ENCODE measurements around the gene GAS7. TPM values are rescaled to one million over a fixed set of nuclear protein-coding genes. Genes with fewer than 3 reads are reported as not detected.
"Not testable (repeated sequence)": the region's sequence is repeated elsewhere in the genome, so short reads cannot be mapped to it uniquely, and the experiment has no call there.

The GAS7 gene
- total RNA-seq, 1 experiment from 2014 or later = 2.5 TPM

DNA sequence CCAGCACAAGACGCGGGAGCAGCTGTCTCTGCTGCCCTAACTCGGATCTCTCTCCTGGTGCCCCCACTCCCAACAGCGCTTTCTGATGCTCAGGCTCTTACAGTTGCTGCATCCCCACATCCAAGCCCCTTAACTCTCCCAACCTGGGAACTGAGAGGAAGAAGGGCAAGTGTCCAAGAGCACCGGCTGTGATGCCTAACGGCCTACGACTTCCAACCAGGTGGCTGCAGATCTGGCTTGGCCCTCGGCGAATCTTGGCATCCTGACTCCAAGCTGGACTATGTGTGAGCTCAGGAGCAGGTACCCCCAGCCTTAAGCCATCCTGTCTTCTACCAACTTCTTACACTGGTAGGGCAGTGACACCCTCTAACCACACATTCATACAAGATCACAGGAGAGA is 255.1 kb downstream of the GAS7 start:
- DNase-seq (ENCODE audit: low read depth) = no peak

DNA sequence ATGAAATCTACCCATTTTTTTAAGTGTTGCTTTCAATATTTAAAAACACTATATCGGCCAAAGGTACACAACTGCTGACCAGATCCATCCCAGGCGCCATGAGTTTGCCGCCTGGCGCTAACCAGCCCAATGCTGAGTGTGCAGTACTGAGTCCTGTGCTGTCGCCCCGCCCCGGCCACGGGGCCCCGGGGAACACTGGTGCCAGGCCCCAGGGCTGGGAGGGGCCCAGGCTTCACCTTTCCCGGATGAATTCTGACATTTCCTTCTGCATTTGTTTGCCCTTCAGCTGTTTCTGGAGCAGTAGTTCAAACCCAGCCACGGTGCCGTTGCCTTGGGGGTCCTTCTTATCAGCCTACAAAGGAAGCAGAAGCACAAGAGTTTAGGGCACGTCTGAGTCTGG is 255.5 kb downstream of the GAS7 start:
- no peak for DNase-seq (ENCODE audit: low read depth)

DNA sequence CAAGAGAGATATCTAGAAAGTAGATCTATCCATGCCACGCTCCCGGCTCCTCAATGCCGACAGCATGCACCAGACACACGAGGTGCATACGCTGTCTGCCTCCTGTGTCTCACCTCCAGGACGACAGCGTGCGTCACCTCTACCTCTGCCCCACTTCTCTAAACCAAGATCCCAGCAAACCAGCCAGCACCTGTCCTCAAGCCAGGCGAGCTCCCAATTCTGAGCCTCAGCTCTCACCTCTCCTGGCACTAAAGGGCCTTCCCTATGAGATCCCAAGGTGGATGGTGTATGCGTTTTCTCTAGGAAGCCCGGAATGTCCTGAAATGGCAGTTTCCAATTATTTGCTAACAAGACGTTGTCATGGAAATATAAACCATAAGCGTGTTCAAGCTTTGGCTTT is 257.1 kb downstream of the GAS7 start:
- no peak for DNase-seq (ENCODE audit: low read depth)

DNA sequence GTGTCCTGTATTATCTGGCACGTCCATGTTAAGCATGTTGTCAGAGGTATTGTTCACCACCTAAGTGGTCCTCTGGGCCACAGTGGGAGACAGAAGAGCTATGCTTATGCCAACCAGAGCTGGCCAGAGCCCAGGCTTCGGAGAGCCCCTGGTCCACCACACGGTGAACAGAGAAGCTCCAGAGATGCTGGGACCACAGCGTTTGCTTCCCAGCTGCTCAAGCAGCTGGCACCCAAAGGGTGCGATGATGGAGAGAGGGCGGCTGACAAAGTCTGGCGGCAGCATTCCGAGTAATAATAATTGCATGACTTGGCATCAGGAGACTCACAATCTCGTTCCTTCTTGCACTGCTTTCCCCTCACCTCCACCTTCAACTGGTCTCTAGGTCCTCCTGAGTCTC is 257.6 kb downstream of the GAS7 start:
- no peak for DNase-seq (ENCODE audit: low read depth)

DNA sequence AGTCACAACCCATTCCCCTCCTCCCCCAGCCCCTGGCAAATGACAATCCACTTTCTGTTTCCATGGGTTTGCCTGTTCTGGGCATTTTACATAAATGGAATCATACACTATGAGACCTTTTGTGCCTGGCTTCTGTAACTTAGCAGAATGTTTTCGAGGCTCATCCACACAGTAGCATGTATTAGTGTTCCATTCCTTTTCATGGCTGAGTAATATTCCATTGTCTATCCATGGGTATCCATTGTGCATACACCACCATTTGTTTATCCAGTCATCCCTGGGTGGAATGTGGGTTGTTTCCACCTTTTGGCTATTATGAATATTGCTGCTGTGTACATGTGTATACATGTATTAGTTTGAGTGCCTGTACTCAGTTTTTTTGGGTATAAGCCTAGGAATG is 259.6 kb downstream of the GAS7 start:
- DNase-seq (ENCODE audit: low read depth) = no peak

DNA sequence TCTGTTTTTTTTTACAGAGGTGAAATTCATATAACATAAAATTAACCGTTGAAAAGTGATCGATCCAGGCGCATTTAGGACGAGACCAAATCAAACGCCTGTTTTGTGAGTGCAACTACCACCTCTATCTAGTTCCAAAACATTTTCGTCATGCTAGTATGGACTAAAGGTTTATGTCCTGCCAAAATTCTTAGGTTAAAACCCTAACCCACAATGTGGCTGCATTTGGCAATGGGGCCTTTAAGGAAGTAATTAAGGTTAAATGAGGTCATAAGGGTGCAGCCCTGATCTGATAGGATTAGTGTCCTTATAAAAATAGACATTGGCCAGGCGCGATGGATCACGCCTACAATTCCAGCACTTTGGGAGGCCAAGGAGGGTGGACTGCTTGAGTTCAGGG is 260.5 kb downstream of the GAS7 start:
- DNase-seq (ENCODE audit: low read depth) = no peak

DNA sequence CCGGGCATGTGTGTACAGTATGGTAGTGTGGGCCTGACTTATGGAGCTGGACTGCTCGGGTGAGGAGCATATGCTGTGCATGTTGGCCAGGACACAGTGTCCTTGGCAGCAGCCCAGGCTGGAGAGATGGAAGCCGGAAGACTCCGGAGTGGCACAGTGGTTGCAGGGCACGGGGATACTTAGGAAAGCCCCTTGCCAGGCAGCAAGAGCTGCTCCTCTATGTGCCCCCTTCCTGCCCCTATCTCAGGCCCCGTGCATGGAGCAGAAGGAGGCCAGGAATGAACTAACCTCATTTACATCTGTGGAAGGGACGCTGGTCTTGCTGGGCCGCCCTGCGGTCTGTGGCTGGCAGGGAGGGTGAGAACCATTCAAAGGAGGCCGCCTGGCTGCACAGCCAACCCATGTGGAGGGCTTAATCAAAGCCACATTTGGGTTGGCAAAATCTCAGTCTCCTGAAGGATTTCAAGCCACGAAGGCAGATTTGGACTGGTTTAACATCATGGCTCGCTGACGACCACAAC is 261.1 kb downstream of the GAS7 start:
- DNase-seq (ENCODE audit: low read depth) = no peak

DNA sequence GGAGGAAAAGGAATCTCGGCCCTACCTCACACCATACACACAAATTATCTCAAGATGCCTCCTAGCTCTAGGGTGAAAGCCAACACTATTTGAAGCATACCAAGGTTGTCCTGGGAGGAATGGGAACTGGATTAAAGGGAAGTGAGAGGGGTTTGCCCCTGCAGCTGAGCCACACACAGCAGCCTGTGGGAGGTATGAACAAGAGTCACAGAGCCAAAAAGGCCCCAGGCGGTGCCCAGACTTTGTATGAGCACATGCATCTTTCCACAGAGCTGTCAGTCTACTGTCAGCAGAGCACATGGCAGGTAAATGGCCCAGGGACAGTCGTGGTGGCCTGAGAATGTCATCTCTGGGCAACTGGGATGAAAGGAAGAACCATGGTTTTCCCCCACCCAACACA is 262.3 kb downstream of the GAS7 start:
- DNase-seq (ENCODE audit: low read depth) = no peak

DNA sequence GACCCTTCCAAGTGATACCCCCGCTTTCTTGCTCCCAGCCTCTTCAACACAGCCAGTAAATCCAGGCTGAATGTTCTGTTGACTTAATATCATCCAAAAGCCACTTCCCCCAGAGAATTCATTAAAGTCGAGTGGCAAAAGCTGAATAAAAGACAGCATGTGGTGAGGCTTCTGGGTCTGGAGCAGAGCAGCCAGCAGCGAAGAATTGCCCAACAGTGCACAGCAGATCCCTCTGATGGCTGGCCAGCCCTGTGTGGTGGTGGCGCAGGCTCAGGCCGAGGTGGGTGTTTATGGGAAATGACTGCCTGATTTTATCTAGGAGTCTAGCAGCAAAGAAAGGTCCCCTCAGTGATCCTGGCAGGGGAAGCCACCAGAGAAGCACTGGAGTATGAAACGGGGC is 263.0 kb downstream of the GAS7 start:
- DNase-seq (ENCODE audit: low read depth) = no peak

DNA sequence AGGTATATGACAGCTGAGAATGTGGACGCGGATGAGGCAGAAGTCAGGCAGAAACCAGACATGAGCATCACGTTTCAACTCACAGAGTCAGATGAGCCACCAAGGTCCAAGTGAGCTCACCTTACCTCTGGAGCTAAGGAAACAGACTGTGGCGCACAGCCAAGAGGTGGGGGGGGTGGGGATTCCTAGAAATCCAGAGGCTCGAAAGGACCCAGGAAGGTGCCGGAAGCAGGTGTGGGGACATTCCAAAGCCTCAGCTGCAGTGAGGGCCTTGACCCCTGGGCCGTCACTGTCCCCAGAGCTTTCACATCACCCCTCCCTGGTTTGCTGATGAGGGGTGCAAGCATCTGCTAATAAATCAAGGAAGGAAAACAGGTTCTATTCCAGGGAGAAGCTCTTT is 264.1 kb downstream of the GAS7 start:
- no peak for DNase-seq (ENCODE audit: low read depth)

DNA sequence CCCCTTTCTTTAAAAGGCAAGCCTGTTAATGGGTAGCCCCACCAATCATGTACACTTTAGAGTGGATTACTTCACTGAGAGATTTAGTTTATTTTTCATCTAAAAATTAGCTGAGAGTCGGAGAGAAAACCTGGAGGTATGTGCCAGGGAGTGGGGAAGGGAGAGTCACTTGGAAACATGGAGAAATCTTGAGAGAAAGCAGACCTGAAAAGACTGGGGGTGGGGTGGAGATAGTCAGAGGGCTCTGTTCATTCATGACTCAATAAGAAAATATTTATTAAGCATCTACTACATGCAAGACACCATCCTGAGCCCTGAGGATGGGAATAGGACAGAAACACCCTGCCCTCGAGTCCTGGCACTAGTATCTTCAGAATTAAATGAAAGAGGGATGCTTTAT is 265.9 kb downstream of the GAS7 start:
- DNase-seq (ENCODE audit: low read depth) = no peak

DNA sequence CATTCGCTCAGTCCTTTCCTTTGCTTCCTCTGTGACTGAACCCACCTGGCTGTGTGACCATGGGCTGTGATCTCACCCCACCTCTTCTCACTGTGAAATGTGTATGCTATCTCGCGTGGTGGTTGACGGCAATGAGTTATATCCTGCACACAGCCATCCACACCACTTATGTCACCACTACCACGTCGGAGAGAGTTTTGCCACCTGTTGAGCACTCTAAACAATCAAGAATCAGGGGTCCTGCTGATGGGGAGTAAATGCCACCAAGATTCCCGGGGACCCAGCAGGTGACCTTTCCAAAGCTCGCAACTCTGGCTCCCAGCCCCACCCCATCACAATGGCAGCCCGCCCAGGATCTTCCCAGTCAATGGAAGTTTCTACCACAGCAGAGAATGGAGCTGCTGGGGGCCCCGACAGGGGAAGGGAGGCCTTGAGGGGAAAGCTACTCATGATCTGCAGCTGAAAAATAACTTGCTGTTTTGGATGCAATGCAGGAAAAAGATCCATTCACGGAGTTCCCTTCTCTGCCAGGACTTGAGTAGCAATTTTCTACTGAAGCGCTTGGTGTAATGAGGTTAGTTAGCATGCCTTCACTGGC is 267.2 kb downstream of the GAS7 start:
- DNase-seq (ENCODE audit: low read depth) = no peak

DNA sequence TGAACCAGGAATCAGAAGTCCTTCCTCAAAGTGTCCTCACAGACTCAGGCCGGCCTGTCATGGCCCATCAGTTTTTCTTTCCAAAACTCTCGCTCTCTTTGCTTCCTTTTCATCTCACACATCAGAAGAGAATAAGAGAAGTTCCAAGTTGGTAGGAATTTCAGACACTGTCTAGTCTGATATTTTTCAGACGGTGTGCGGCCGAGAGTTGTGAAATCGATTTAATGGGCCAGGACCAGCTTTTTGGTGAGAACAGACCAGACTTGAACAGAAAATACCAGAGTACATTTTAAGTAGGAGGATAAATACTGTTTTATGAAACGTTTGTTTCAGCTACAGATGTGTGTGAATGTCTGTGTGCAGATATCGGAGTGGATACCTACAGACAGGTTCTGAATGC is 268.5 kb downstream of the GAS7 start:
- no peak for DNase-seq (ENCODE audit: low read depth)

DNA sequence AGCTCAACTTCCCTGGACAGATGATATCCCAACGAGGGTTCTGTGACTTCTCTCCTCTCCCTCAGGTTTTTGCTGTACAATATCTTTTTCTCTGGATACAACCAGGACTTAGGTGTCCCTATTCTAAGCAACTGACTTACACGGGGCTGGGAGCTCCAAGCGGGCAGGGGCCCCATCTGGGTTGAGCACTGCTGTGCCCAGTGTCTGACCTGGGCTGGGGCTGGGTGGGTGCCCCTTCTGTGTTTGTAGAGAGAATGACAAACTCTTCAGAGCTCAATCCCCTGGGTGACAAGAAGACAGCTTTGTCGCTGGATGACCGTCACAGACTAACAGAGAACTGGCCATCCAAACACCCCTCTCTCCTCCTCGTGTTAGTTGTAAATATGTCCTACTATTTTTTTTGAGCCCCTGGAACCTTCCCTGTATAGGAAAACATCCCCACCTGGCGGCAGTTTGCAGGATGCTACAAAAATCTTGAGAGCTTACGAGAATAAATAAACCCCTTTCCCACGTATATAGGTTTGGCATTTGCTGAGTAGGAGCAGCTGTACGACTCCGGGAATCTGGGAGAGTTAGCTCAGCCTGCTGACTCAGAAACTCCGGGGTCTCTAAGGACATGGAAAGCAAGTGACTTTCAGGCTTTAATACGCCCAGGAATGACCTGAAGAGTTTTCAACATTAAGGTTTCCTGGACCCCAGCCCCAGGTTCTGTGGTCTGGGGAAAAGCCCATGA is 269.6 kb downstream of the GAS7 start:
- peak; percentile 76 for DNase-seq (ENCODE audit: low read depth)

DNA sequence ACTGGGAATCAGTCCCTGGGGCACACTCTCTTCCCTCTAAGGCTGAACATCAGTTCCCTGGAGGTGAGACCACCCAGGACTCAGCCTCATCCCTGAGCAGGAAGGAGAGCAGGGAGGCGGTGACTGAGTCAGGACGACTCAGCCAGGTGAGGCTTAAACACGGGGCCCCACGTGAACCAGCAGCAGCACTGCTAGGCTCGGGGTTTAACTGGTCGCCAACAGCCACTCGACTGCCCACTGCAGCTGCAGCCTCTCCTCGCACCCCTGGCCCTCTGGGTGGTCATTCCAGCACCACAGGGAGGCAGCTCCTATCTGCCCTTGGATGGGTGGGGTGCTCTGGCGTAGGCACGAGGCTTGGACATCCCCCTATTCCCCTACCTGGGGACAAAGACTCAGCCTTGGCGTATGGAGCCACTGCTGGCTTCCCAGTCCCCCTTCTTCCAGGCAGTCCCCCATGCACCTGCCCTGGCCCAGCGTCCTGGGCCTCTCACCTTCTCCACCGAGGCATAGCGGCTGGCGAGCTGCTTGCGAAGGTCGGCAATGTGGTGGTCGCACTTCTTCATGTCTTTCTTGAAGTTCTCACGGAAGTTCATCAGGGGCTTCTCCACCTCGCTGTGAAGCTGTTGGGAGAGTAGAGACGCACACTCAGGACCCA is 272.1 kb downstream of the GAS7 start:
- no peak for DNase-seq (ENCODE audit: low read depth)

DNA sequence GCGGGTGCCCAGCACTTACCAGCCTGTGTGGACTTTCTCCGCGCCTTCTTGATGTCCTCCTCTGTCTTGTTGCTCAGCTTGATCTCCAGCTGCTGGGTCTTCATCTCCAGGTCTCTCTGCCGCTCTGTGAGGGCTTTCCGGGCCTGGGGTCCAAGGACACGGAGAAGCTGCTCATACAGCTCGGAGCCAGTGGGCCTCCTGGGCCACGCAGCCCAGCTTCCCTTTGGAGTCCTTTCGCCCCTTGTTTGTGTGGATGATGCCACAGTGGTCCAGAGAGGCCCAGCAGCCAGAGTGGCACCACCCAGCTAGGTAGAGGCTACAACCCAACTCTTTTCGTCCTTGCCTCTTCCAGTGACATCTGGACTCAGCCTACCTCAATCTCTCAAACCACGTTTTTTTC is 272.9 kb downstream of the GAS7 start:
- no peak for DNase-seq (ENCODE audit: low read depth)

DNA sequence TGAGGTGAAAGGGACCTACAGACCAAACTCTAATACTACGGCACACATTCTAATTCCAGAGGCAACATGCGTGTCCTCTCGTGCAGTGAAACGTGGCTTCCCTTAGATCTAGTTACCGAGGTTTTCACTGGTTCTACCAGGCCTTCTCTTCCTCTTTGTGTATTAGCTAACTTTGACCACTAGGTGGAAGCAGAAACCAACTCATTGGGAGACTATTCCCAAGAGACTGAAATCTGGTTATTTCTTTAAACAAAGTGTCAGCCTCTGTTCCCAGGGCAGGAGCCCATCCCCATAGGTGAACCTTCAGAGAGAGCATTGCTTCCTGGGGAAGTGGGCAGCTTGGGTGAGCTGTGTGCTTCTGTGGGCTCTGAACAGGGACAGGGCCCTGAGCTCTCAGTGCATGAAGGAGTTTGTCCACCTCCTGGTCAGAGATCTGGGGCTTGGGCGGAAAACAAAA is 273.6 kb downstream of the GAS7 start:
- DNase-seq (ENCODE audit: low read depth) = peak; percentile 54

DNA sequence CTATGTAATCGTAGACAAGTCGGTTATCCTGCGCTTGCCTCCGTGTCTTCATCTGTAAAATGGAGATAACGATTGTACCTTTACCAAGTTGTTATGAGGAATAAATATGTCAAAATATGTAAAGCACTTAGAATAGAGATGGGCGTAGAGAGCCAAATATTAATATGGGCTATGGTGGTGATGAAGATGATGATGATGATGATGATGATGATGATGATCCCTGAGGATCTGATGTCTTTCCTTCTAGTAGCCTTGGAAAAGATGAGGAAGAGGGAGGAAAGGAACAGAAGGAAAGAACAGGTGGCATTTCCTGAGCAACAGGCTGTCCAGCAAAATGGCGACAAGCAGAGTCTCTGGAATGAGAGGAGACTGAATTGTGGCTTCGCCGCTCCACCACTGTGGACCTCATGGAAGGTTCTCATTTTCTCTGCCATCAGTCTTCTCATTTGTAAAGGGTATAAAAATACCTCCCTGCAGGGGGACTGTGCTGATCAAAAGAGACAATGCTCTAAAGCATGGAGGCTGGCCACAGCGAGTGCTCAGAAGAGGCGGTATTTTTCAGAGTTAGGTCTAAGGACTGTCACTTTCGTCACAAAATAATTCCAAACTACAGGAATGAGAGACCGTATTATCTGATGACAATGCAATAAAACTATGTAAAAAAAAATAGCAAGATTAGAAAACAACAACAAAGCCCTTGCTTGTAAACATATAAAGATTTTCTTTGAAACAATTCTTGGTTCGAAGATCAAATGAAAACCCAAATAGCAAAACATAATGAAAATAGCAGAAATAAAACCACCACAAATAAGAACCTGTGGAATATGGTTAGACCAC is 276.2 kb downstream of the GAS7 start:
- no peak for DNase-seq (ENCODE audit: low read depth)

DNA sequence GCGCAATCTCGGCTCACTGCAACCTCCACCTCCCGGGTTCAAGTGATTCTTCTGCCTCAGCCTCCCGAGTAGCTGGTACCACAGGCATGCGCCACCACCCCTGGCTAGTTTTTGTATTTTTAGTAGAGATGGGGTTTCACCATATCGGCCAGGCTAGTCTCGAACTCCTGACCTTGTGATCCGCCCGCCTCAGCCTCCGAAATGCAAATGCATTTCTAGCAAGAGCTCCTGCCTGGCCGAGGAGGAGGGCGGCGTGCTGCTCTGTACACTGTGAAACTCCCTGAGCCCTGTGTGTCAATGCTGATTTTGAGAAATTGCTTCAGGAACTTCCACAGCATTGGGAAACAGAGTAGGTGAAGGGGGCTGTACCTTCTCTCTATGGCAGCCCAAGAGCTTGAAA is 277.2 kb downstream of the GAS7 start:
- not testable (repeated sequence) for DNase-seq (ENCODE audit: low read depth)

DNA sequence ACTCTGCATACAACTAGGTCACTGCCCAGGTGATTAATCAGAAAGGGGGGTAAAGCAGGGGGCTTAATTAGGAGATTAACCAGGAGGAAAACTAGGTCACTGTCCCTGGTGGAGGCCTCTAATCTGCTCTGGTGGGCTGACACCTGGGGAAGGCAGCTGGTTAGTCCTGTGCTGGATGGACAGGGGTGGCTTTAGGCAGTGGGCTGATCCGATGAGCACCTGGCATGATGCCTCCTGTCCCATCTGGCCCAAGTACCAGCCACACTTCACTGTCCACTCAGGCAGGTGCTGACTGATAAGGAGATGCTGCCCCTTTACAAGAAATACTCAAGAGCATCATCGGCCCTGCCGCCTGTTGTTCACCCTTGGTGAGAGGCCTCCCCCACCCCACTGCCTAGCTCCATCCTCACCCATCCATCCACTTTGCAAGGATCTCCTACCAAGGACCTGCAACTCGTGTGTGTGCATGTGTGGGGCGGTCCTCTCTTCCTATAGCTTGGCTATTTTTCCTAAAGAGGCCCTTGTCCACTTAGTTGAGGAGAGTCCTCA is 279.5 kb downstream of the GAS7 start:
- DNase-seq (ENCODE audit: low read depth) = no peak

DNA sequence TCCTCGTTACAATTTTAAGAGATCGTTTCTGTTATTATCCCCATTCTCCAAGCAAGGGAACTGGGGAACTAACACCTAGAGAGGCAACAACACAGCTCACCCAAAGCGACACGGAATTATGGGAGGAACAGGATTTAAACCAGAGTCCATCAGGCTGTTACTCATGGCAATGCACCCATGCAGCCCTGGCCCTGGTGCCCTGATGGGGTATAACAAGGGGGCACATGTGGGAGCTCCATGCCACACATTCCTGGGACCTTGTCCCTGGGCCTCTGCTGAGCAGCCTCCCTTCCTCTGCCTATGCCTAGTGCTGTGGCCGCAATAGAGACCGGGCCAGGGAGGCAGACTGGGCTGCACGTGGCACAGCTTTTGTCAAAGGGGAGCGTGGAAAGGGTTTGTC is 280.1 kb downstream of the GAS7 start:
- no peak for DNase-seq (ENCODE audit: low read depth)

DNA sequence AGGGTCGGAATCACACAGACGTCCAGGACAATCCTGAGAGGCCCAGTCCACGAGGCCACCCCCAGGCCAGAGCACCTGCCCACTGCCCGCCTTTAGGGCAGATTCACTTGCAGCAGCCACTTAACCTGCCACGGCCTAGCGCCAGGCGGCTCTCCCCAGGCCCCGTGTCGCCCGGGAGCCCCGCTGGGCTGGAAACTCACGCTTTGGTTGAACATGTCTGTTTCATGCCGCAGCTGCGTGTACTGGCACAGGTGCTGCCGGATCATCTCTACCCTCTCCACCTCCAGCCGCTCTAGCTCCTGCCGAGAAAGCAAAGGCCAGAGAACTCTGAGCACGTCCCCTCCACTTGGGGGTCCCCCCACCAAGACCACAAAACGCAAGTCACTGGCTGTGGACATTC is 280.6 kb downstream of the GAS7 start:
- no peak for DNase-seq (ENCODE audit: low read depth)
